ENCODE measurements around the gene CLDN11.

- TF ChIP-seq EZH2 (IDR thresholded peaks at IDR 0.05; ENCODE audit: low read depth, low read length, severe bottlenecking) (no peak), TEAD4 (IDR thresholded peaks at IDR 0.05; ENCODE audit: low read depth, low read length) (no peak), CTCF (IDR thresholded peaks at IDR 0.05; ENCODE audit: control extremely low read depth in 1 of 3, insufficient read depth in 1 of 3, low read depth in 1 of 3, low read length in 3 of 3) (no peak), JUND (IDR thresholded peaks at IDR 0.05; ENCODE audit: low read length) (no peak), CREB1 (IDR thresholded peaks at IDR 0.05) (no peak), YY1 (IDR thresholded peaks at IDR 0.05; ENCODE audit: low read depth, low read length) (no peak), NANOG (IDR thresholded peaks at IDR 0.05; ENCODE audit: insufficient read depth, low read depth, low read length, poor library complexity, severe bottlenecking) (no peak), KDM1A (IDR thresholded peaks at IDR 0.05; ENCODE audit: borderline replicate concordance, low read length) (no peak), POLR2A (IDR thresholded peaks at IDR 0.05; ENCODE audit: control extremely low read depth in 1 of 2, low read depth in 2 of 2, low read length in 2 of 2) (no peak), USF2 (IDR thresholded peaks at IDR 0.05; ENCODE audit: low read length) (no peak)
These were observed 51.7 kb downstream of the CLDN11 start for GRCh38 chr3:170470063-170471016.

Measured in H1 (cell line).